NB4 (cell line): ENCODE data around the gene PAQR3.

ENCODE experiments used
- DNase-seq: peaks from one replicate; pipeline ENCODE4 v3.0.0; 2010; ENCODE audit warnings: low read depth
- H3K4me3 ChIP-seq: one replicate; pipeline ENCODE4 v1.5.1; 2011; ENCODE audit warnings: mild to moderate bottlenecking, low read depth, low read length, moderate library complexity
- CTCF ChIP-seq: IDR thresholded peaks from one replicate; pipeline ENCODE4 v1.5.1; 2012; ENCODE audit warnings: low read depth, low read length
- MAX ChIP-seq: IDR thresholded peaks from 2 replicates; pipeline ENCODE4 v1.6.1; 2011; ENCODE audit warnings: low read depth, low read length
- MYC ChIP-seq: IDR thresholded peaks from 2 replicates; pipeline ENCODE4 v1.6.1; 2011; ENCODE audit warnings: low read depth, low read length
- POLR2A ChIP-seq: IDR thresholded peaks from 2 replicates; pipeline ENCODE4 v1.6.1; 2011; ENCODE audit warnings: mild to moderate bottlenecking; ENCODE audit not compliant: insufficient read length; ENCODE audit errors: extremely low read depth

PAQR3 gene

GRCh38 chr4:78962597-78963115, 23.4 kb upstream of the PAQR3 start:
- no peak for DNase-seq
- TF ChIP-seq CTCF (no peak), MAX (no peak), POLR2A (no peak), MYC (no peak)
- H3K4me3 ChIP-seq = no peak overlapping the region

DNA sequence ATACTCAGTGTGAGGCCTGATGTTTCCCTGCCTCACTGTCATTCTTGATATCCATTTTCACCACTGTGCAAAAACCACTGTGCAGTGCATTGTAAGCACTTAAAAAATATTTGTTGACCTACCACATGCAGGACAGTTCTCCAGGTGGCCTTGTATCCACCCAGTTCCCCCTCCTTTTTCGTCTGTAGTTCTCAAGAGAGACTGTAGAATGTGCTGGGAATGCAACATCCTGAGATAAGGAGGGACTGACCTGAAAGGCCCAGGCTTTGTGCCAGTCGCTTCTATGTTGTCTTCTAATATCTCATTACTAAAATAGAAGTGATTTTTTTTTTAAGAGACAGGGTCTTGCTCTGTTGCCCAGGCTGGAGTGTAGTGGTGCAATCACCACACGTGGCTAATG, 21.7 kb upstream of the PAQR3 start:
- no peak overlapping the region for H3K4me3 ChIP-seq
- DNase-seq = no peak
- TF ChIP-seq POLR2A = no peak
- TF ChIP-seq CTCF = no peak

GRCh38 chr4:78956975-78957374, 17.7 kb upstream of the PAQR3 start:
- H3K4me3 ChIP-seq = no peak overlapping the region
- no peak for DNase-seq
- TF ChIP-seq CTCF = no peak
- TF ChIP-seq MAX = no peak
- no peak for TF ChIP-seq POLR2A
- TF ChIP-seq MYC = no peak

DNA sequence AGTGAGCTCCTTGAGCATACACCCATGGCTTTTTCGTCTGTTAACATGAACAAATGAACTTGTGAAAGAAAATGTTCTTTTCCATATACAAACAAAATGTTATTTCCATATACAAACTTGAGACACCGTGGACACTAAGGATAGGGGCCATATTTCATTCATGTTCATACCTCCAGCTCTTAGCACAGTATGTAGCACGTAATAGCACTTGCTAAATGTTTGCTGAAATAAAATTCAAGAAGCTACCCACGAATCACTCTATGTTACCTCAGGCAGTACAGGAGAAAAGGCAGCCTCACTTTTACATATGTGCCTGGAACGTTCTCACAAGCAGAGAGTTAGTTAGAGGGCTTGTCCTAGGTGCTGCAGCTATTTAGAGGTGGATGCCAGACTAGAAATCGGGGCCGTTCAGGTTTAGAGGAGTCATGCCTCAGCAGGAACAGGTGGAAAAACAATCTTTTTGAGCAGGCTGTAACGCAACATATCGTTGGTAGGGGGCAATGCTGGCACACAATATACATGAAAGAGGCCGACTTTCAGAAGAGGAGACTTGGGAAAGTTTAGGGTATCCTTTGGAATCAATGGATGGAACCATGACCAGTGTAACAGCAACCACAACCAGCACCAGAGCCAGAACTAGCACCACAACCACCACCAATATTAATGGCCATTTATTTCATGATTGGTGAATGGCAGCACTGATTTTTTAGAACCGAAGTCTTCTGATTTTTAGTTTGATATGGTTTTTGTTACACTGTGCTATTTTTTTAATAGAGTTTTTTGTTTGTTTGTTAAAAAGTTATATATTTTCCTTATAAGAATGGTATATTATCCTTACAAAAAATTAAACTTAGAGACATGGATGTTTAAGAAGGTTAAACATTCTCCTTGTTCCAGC, 14.8 kb upstream of the PAQR3 start:
- peak; percentile 57 for DNase-seq
- TF ChIP-seq MYC (no peak), POLR2A (no peak), MAX (no peak), CTCF (peak; percentile 66)
- H3K4me3 ChIP-seq = no peak overlapping the region

GRCh38 chr4:78953231-78953630, 14.0 kb upstream of the PAQR3 start:
- no peak overlapping the region for H3K4me3 ChIP-seq
- TF ChIP-seq MYC (no peak), MAX (no peak), POLR2A (no peak), CTCF (no peak)
- no peak for DNase-seq
